HG03108 (cell line): ENCODE data around the gene CSGALNACT2.
"Not testable (repeated sequence)": the region's sequence is repeated elsewhere in the genome, so short reads cannot be mapped to it uniquely, and the experiment has no call there.

Experiments
- ATAC-seq: cut with Tn5 transposase; IDR thresholded peaks from one replicate; pipeline ENCODE4 v1.9.1; 2021; ENCODE audit warnings: moderate library complexity; ENCODE audit not compliant: unreplicated experiment

Gene CSGALNACT2

GRCh38 chr10:43137717-43138020, 576 bp upstream of the CSGALNACT2 start:
- no peak for ATAC-seq

DNA sequence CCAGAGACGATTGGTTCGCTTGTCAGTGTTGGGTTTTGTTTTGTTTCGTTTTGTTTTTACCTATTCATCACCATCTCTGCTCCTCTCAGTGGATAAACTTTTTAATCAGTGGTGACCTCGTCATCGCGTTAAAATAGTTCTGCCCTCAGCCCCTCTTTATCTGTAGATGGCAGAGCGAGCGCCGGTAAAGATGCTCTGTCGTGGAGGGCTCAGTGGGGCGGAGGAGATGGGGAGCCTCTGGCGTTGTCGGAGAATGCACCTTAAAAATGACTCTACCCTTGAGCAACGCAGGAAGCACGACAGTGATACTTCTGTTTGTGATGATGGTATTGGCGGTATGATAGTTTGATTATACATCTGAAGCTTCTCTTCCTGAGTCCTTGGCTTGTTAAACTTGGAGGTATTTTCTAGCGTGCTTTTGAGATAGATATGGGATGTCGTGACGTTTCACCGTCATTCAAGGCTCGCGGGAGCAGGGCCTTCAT, 554 bp downstream of the CSGALNACT2 start:
- ATAC-seq: peak; percentile 23

- ATAC-seq: no peak
These were observed 3.2 kb downstream of the CSGALNACT2 start for GRCh38 chr10:43141421-43141820.

GRCh38 chr10:43145311-43145710, 7.1 kb downstream of the CSGALNACT2 start:
- no peak for ATAC-seq

GRCh38 chr10:43145936-43146335, 7.7 kb downstream of the CSGALNACT2 start:
- ATAC-seq: not testable (repeated sequence)

GRCh38 chr10:43151371-43151770, 13.1 kb downstream of the CSGALNACT2 start:
- ATAC-seq: no peak

GRCh38 chr10:43153901-43154300, 15.7 kb downstream of the CSGALNACT2 start:
- no peak for ATAC-seq

DNA sequence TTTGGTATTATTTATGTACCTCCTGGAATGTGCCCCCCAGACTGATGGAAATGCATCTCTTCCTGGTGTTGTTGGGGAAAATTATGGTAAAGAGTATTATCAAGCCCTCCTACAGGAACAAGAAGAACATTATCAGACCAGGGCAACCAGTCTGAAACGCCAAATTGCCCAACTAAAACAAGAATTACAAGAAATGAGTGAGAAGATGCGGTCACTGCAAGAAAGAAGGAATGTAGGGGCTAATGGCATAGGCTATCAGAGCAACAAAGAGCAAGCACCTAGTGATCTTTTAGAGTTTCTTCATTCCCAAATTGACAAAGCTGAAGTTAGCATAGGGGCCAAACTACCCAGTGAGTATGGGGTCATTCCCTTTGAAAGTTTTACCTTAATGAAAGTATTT, 17.0 kb downstream of the CSGALNACT2 start:
- no peak for ATAC-seq

- ATAC-seq: no peak
These were observed 17.5 kb downstream of the CSGALNACT2 start for GRCh38 chr10:43155741-43156140.

GRCh38 chr10:43156590-43157341, 18.5 kb downstream of the CSGALNACT2 start:
- ATAC-seq: no peak

- no peak for ATAC-seq
These were observed 20.4 kb downstream of the CSGALNACT2 start for GRCh38 chr10:43158636-43159035.

DNA sequence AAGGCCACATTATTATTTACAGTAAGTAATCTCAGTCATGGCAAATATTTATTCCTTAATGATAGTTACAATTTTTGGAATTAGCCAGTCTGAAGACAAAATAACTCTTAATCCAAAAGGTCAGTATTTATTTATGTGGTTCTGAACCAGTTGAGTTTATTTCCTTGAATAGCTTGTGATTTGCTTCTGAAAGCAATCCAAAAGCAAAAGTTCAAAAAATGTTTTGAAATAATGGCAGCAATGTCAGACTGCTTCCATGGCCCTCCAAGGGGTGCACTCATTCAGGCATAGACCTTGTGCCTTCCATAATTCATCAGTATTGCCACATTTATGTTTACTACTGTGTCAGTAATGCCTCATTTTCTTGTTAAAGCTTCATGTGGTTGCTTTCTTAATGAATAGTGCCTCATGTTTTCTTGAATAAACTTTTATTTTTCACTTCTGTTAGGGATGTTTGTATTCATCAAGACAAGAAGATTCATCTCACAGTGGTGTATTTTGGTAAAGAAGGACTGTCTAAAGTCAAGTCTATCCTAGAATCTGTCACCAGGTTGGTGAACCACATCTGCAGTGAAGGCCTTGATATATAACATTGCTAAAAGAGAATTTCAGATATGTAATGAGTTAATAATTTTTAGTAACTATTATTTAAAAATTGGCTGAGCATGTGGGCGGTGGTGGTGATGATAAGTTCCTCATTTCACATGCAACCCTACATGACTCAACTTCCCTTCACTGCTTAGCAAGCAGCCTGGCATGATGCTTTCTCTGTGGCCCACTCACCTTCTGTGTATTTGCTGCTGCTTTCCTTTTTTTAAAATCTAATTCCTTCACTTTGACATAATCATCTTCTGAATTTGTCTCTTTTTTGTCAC, 22.0 kb downstream of the CSGALNACT2 start:
- peak; percentile 50 for ATAC-seq

DNA sequence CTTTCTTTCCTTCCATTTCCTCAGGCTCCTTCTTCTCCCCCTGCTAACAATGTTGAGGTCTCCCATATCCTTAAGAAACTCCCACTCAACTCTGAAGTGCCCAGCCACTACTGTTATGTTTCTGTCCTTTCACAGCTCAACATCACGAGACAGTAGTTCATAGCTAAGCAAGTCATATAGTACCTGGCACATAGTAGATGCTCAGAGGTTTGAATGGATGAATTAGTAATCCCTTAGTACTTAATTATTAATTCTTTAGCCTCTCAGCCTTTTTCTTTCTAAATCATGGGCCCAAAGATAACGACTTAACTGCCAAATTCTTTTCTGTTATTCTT, 22.6 kb downstream of the CSGALNACT2 start:
- peak; percentile 63 for ATAC-seq

DNA sequence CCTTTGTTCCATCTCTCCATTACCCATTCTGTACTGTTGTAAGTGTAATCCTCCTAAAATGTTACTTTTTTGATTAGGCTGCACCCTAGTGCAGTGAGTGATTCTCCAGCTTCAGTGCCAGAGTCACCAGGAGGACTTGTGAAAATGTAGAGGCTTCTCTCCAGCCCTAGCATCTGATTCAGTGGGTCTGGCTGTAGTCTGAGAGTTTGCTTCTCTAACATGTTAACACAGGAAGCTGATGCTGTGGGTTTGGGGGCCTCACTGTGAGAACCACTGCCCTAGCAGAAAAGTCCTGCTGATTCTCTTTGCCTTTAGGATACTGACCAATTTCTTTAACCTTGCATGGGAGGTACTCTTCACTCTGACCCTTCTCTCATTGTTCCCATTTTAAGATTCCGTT, 24.4 kb downstream of the CSGALNACT2 start:
- ATAC-seq: no peak

GRCh38 chr10:43166207-43166879, 28.1 kb downstream of the CSGALNACT2 start:
- no peak for ATAC-seq

- peak; percentile 80 for ATAC-seq
These were observed 28.7 kb downstream of the CSGALNACT2 start for GRCh38 chr10:43166880-43167497.

GRCh38 chr10:43167498-43167889, 29.2 kb downstream of the CSGALNACT2 start:
- ATAC-seq: no peak

GRCh38 chr10:43170491-43170890, 32.2 kb downstream of the CSGALNACT2 start:
- ATAC-seq: no peak

- no peak for ATAC-seq
These were observed 34.4 kb downstream of the CSGALNACT2 start for GRCh38 chr10:43172645-43173044.

DNA sequence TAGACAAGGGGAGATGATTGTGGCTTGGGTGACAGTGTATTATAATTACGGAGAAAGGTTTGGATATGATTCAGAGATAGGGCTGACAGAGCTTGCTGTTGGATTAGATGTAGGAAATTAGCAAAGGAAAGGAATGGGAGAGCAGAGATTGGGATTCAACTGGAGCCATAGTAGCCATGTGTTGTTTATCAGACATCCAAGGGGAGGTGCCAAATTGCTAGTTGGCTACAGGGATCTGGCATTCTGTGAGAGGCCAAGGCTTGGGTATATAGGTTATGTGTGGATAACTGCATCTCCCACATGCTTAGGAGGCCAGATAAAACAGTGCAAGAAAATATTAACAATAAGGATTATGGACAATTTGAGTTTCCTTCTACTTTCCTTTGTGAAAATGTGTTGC, 34.9 kb downstream of the CSGALNACT2 start:
- ATAC-seq: no peak

- ATAC-seq: no peak
These were observed 36.7 kb downstream of the CSGALNACT2 start for GRCh38 chr10:43174969-43175368.
